ENCODE data around the gene OR52K1. TPM values are rescaled to one million over a fixed set of nuclear protein-coding genes. Genes with fewer than 3 reads are reported as not detected.

Gene OR52K1
- total RNA-seq, 1 experiment from 2014 or later, result not detected

- no peak for TF ChIP-seq ZFX (IDR thresholded peaks at IDR 0.05)
- TF ChIP-seq TCF7L2 (IDR thresholded peaks at IDR 0.05; ENCODE audit: borderline replicate concordance, extremely low read depth, insufficient read depth, insufficient read length), result no peak
- TF ChIP-seq, protein P1, sequence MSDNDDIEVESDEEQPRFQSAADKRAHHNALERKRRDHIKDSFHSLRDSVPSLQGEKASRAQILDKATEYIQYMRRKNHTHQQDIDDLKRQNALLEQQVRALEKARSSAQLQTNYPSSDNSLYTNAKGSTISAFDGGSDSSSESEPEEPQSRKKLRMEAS (IDR thresholded peaks at IDR 0.05), result no peak
- TF ChIP-seq POLR2AphosphoS5 (IDR thresholded peaks at IDR 0.05; ENCODE audit: low read depth, low read length), result no peak
- TF ChIP-seq ZNF274 (IDR thresholded peaks at IDR 0.05; ENCODE audit: low read depth, low read length), result no peak
- no peak for TF ChIP-seq CBX3 (IDR thresholded peaks at IDR 0.05; ENCODE audit: low read depth)
Observed at GRCh38 chr11:4467811-4468606, 14.4 kb upstream of the OR52K1 start (continued).

GRCh38 chr11:4479644-4480043, 2.8 kb upstream of the OR52K1 start:
- Histone ChIP-seq H3K4me2 (ENCODE audit: low read length) (no peak overlapping the region), H4K20me1 (ENCODE audit: insufficient read depth) (no peaks in the 10 kb centered on the region), H3K4me1 (ENCODE audit: control insufficient read depth in 1 of 2, insufficient read depth in 2 of 2, low read length in 2 of 2) (peaks cover 0 to 12% of the 10 kb centered on the region in 2 experiments; a peak in 2 of 4 replicates), H3K79me2 (ENCODE audit: insufficient read depth, low read length) (no peaks in the 10 kb centered on the region), H3K27ac (ENCODE audit: low read depth, low read length) (no peak overlapping the region), H3K4me3 (replicated peaks in 1 of 2; ENCODE audit: low read depth in 1 of 2, low read length in 2 of 2) (no peak overlapping the region), H3K27me3 (ENCODE audit: insufficient read depth, low read length) (peaks cover 20% of the 10 kb centered on the region; the same call in 1 of the 2 replicates), H3K9me3 (ENCODE audit: control insufficient read depth in 1 of 2, insufficient read depth in 1 of 2, low read depth in 1 of 2, low read length in 2 of 2) (no peaks in the 10 kb centered on the region), H3K36me3 (ENCODE audit: control insufficient read depth in 1 of 2, insufficient read depth in 2 of 2, low read length in 2 of 2) (no peaks in the 10 kb centered on the region), H2AFZ (ENCODE audit: low read depth, low read length, poor library complexity, severe bottlenecking) (no peak overlapping the region), H3K9me2 (ENCODE audit: insufficient read depth) (no peaks in the 10 kb centered on the region), H3K9ac (ENCODE audit: low read length) (no peak overlapping the region)
- ATAC-seq, result no peak
- ChIA-PET POLR2A (no interaction called here), CTCF (no interaction called here), RAD21 (ENCODE audit: low non-redundant PET in 1 of 2, low total read pairs in 2 of 2, uncharacterized antibody in 2 of 2, unreplicated experiment in 2 of 2) (no interaction called here)
- intact Hi-C loops (cut with micrococcal nuclease), result no loop called here
- TF ChIP-seq TCF7L2 (IDR thresholded peaks at IDR 0.05; ENCODE audit: borderline replicate concordance, extremely low read depth, insufficient read depth, insufficient read length) (no peak), POLR2AphosphoS5 (IDR thresholded peaks at IDR 0.05; ENCODE audit: low read depth, low read length) (no peak), REST (IDR thresholded peaks at IDR 0.05; ENCODE audit: low read depth) (no peak), CTCF (IDR thresholded peaks at IDR 0.05 in 2 of 3, conservative IDR thresholded peaks at IDR 0.05 in 1 of 3; ENCODE audit: borderline replicate concordance in 1 of 3, insufficient read depth in 1 of 3, low read depth in 2 of 3, low read length in 2 of 3) (no peak), ZBTB33 (IDR thresholded peaks at IDR 0.05; ENCODE audit: extremely low read depth, insufficient replicate concordance, low read length) (no peak), SP1 (IDR thresholded peaks at IDR 0.05; ENCODE audit: low read depth) (no peak), SRF (IDR thresholded peaks at IDR 0.05; ENCODE audit: low read depth) (no peak), CBX3 (IDR thresholded peaks at IDR 0.05; ENCODE audit: low read depth) (no peak), FOSL1 (IDR thresholded peaks at IDR 0.05; ENCODE audit: low read depth) (no peak), SIN3A (IDR thresholded peaks at IDR 0.05; ENCODE audit: low read depth) (no peak), EZH2phosphoT487 (IDR thresholded peaks at IDR 0.05; ENCODE audit: borderline replicate concordance) (no peak), CEBPB (IDR thresholded peaks at IDR 0.05; ENCODE audit: low read depth) (no peak), ZFX (IDR thresholded peaks at IDR 0.05) (no peak), JUND (IDR thresholded peaks at IDR 0.05) (no peak)
- TF ChIP-seq, protein P1 (IDR thresholded peaks at IDR 0.05), result no peak
- BruUV-seq (replicated peaks), result no TSS peak
- DNase-seq (ENCODE audit: low read depth, low spot score), result no peak

Data from HCT116 (cell line).